Measurements from ENCODE around the gene HOXD10. TPM values are rescaled to one million over a fixed set of nuclear protein-coding genes. Genes with fewer than 3 reads are reported as not detected.

The HOXD10 gene
- total and polyA plus RNA-seq, 9 of the 15 experiments (the other 6 are each of a cell fraction or from before 2014, with no cell fraction given), result not detected

- TF ChIP-seq EWSR1 (IDR thresholded peaks at IDR 0.05; ENCODE audit: borderline replicate concordance, low read depth, partially characterized antibody) (no peak), HLTF (IDR thresholded peaks at IDR 0.05) (no peak)
- TF ChIP-seq, protein P1, sequence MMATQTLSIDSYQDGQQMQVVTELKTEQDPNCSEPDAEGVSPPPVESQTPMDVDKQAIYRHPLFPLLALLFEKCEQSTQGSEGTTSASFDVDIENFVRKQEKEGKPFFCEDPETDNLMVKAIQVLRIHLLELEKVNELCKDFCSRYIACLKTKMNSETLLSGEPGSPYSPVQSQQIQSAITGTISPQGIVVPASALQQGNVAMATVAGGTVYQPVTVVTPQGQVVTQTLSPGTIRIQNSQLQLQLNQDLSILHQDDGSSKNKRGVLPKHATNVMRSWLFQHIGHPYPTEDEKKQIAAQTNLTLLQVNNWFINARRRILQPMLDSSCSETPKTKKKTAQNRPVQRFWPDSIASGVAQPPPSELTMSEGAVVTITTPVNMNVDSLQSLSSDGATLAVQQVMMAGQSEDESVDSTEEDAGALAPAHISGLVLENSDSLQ (IDR thresholded peaks at IDR 0.05), result no peak
Measured at GRCh38 chr2:176142281-176142680, 25.7 kb downstream of the HOXD10 start (continued).

- DNase-seq (ENCODE audit: extremely low read depth in 1 of 4, low spot score in 3 of 4) (no peak), FAIRE-seq (no peak)
- BruUV-seq (replicated peaks), result no TSS peak
Measured at GRCh38 chr2:176145085-176145969, 28.7 kb downstream of the HOXD10 start.

More at GRCh38 chr2:176145085-176145969, 28.7 kb downstream of the HOXD10 start:
- Histone ChIP-seq H3K27ac (ENCODE audit: extremely low read depth, low read depth, low read length) (no peak overlapping the region), H3K36me3 (ENCODE audit: control insufficient read depth, insufficient read depth, low read length) (no peaks in the 10 kb centered on the region), H4K20me1 (replicated peaks; ENCODE audit: control insufficient read depth, insufficient read depth, low read length) (no peaks in the 10 kb centered on the region; the same call in 1 of the 2 replicates), H3K9me1 (ENCODE audit: control insufficient read depth, insufficient read depth, low read length) (no peaks in the 10 kb centered on the region), H3K79me2 (ENCODE audit: control insufficient read depth, insufficient read depth, low read length) (no peaks in the 10 kb centered on the region), H3K27me3 (ENCODE audit: control insufficient read depth in 2 of 2, insufficient read depth in 2 of 2, low read length in 2 of 2) (peaks cover 41 to 49% of the 10 kb centered on the region in 2 experiments), H3K4me1 (replicated peaks in 1 of 2; ENCODE audit: control insufficient read depth in 2 of 2, insufficient read depth in 2 of 2, low read length in 2 of 2) (peaks cover 0 to 6% of the 10 kb centered on the region in 2 experiments; a peak in 2 of 5 replicates), H3K9me3 (replicated peaks; ENCODE audit: control insufficient read depth, insufficient read depth, low read depth, low read length) (no peaks in the 10 kb centered on the region; the same call in 1 of the 2 replicates), H3K4me3 (no peak overlapping the region), H3K9ac (ENCODE audit: insufficient read depth in 1 of 2, low read depth in 2 of 2, low read length in 2 of 2) (no peak overlapping the region), H3K4me2 (ENCODE audit: insufficient read depth, low read length) (no peak overlapping the region), H2AFZ (ENCODE audit: low read depth, low read length) (no peak overlapping the region)
- ChIA-PET CTCF (ENCODE audit: low intra/inter-chr PET ratio) (no interaction called here), POLR2A (interaction anchor here (0.6 kb wide), 2 partner anchors 270 to 309 kb away, joined by 3 read pairs; no protein-coding TSS in a partner anchor)
- in situ Hi-C loops (cut with MboI) (loop anchor here (25.0 kb wide), 2 partner anchors 667 to 1617 kb away; no protein-coding TSS in a partner anchor), intact Hi-C loops (cut with micrococcal nuclease) (loop anchor here (10.0 kb wide), 2 partner anchors 229 to 1609 kb away; no protein-coding TSS in a partner anchor)
- 0% methylated on average over 4 of the region's 4 CpGs for WGBS (ENCODE audit: insufficient coverage, low coverage, missing lambda C conversion rate)
- ATAC-seq, result no peak
- no peak for TF ChIP-seq KDM1A (IDR thresholded peaks at IDR 0.05)
- TF ChIP-seq ZC3H4 (CRISPR knock-in tag; IDR thresholded peaks at IDR 0.05; ENCODE audit: borderline replicate concordance), result no peak
- TF ChIP-seq ELK3 (CRISPR knock-in tag; IDR thresholded peaks at IDR 0.05), result no peak
- no peak for TF ChIP-seq THRA (IDR thresholded peaks at IDR 0.05)
- no peak for TF ChIP-seq OTX1 (CRISPR knock-in tag; IDR thresholded peaks at IDR 0.05)
- TF ChIP-seq PHB (CRISPR knock-in tag; IDR thresholded peaks at IDR 0.05), result no peak
- no peak for TF ChIP-seq CSDE1 (IDR thresholded peaks at IDR 0.05)
- TF ChIP-seq CBX1 (IDR thresholded peaks at IDR 0.05; ENCODE audit: low read depth), result no peak
